Neural progenitor cell (in vitro differentiated cells): ENCODE measurements around the gene SERINC5. TPM values are rescaled to one million over a fixed set of nuclear protein-coding genes. Genes with fewer than 3 reads are reported as not detected.
"Not testable (repeated sequence)": the region's sequence is repeated elsewhere in the genome, so short reads cannot be mapped to it uniquely, and the experiment has no call there.

Source experiments
- DNase-seq: peaks from one replicate; pipeline ENCODE4 v3.0.0-alpha.2; 2016; ENCODE audit warnings: low spot score
- H2AFZ ChIP-seq: fragments of 200-600 bp; sonication (generic); replicated peaks from 2 replicates; pipeline ENCODE4 v1.6.1; 2016; ENCODE audit warnings: antibody characterized with exemption
- H3F3A ChIP-seq: fragments of 200-600 bp; sonication (generic); 2 replicates; pipeline ENCODE4 v1.6.1; 2016; ENCODE audit warnings: antibody characterized with exemption, low read depth
- H3K27ac ChIP-seq: fragments of 200-600 bp; sonication (generic); 2 replicates; pipeline ENCODE4 v1.5.1; 2016; ENCODE audit warnings: mild to moderate bottlenecking
- H3K27me3 ChIP-seq: fragments of 200-600 bp; sonication (generic); 2 replicates; pipeline ENCODE4 v1.6.1; 2016; ENCODE audit warnings: mild to moderate bottlenecking, moderate library complexity
- H3K36me3 ChIP-seq: fragments of 200-600 bp; sonication (generic); 2 replicates; pipeline ENCODE4 v1.5.1; 2016
- H3K4me1 ChIP-seq: fragments of 200-600 bp; sonication (generic); 2 replicates; pipeline ENCODE4 v1.6.1; 2016; ENCODE audit warnings: mixed run types
- H3K4me2 ChIP-seq: fragments of 200-600 bp; sonication (generic); 2 replicates; pipeline ENCODE4 v1.6.1; 2016
- H3K4me3 ChIP-seq: fragments of 200-600 bp; sonication (generic); 2 replicates; pipeline ENCODE4 v1.5.1; 2016
- H3K79me2 ChIP-seq: fragments of 200-600 bp; sonication (generic); 2 replicates; pipeline ENCODE4 v1.6.1; 2016; ENCODE audit warnings: low read depth
- H3K9ac ChIP-seq: fragments of 200-600 bp; sonication (generic); 2 replicates; pipeline ENCODE4 v1.6.1; 2016
- H3K9me3 ChIP-seq: fragments of 200-600 bp; sonication (generic); 2 replicates; pipeline ENCODE4 v1.5.1; 2016; ENCODE audit warnings: low read depth
- H4K20me1 ChIP-seq: fragments of 200-600 bp; sonication (generic); 2 replicates; pipeline ENCODE4 v1.6.1; 2016; ENCODE audit warnings: low read depth
- H3K27ac Mint-ChIP-seq: 3 replicates; pipeline ENCODE4 v1.8.0; 2021; ENCODE audit warnings: mixed read lengths
- H3K27me3 Mint-ChIP-seq: 2 replicates; pipeline ENCODE4 v1.8.0; 2022; ENCODE audit warnings: low read depth, mild to moderate bottlenecking, inconsistent platforms, moderate library complexity, mixed read lengths; ENCODE audit not compliant: insufficient read depth
- H3K36me3 Mint-ChIP-seq: 3 replicates; pipeline ENCODE4 v1.8.0; 2021; ENCODE audit warnings: mixed read lengths
- H3K4me1 Mint-ChIP-seq: 3 replicates; pipeline ENCODE4 v1.8.0; 2021; ENCODE audit warnings: mixed read lengths
- H3K4me3 Mint-ChIP-seq: 3 replicates; pipeline ENCODE4 v1.8.0; 2021; ENCODE audit warnings: mild to moderate bottlenecking, moderate library complexity, mixed read lengths
- H3K9me3 Mint-ChIP-seq: 3 replicates; pipeline ENCODE4 v1.8.0; 2020; ENCODE audit warnings: mixed read lengths
- CTCF ChIP-seq: fragments of 200-600 bp; sonication (generic); IDR thresholded peaks from 2 replicates; pipeline ENCODE4 v1.5.1; 2017; ENCODE audit warnings: antibody characterized with exemption, mild to moderate bottlenecking
- EZH2 ChIP-seq: fragments of 200-600 bp; sonication (generic); IDR thresholded peaks from 2 replicates; pipeline ENCODE4 v1.6.1; 2017; ENCODE audit warnings: antibody characterized with exemption, mild to moderate bottlenecking, moderate library complexity
- EZH2phosphoT487 ChIP-seq: fragments of 200-600 bp; sonication (generic); IDR thresholded peaks from 2 replicates; pipeline ENCODE4 v1.6.1; 2017; ENCODE audit warnings: antibody characterized with exemption
- total RNA-seq: library from RNA; depleted of rRNA; stranded (reverse); fragments of >200 nt; gene quantifications from 2 replicates; pipeline ENCODE4 v1.2.3, GENCODE V29; 2015; ENCODE audit warnings: low replicate concordance

The SERINC5 gene
- total RNA-seq, 1 donor from 2014 or later: 126 TPM

GRCh38 chr5:80275347-80275746 lies 19.5 kb upstream of the SERINC5 start:
- DNase-seq: peak; percentile 57
- Mint-ChIP-seq H3K36me3 (no peaks in the 10 kb centered on the region), H3K9me3 (no peaks in the 10 kb centered on the region), H3K4me3 (no peak overlapping the region), H3K27ac (no peak overlapping the region), H3K4me1 (no peaks in the 10 kb centered on the region), H3K27me3 (peaks cover 2% of the 10 kb centered on the region)
- no peak overlapping the region for H3K27ac ChIP-seq
- no peaks in the 10 kb centered on the region for H3K27me3 ChIP-seq
- H3K4me1 ChIP-seq: no peaks in the 10 kb centered on the region
- H3K4me2 ChIP-seq: no peak overlapping the region
- H3K9ac ChIP-seq: no peak overlapping the region
- no peaks in the 10 kb centered on the region for H3K9me3 ChIP-seq
- peaks cover 7% of the 10 kb centered on the region for H3F3A ChIP-seq
- no peaks in the 10 kb centered on the region for H4K20me1 ChIP-seq
- no peaks in the 10 kb centered on the region for H3K79me2 ChIP-seq
- TF ChIP-seq EZH2phosphoT487 (no peak), CTCF (peak; percentile 67)
- no peaks in the 10 kb centered on the region for H3K36me3 ChIP-seq
- no peak overlapping the region for H3K4me3 ChIP-seq
- no peak overlapping the region for H2AFZ ChIP-seq

GRCh38 chr5:80270543-80270942 lies 14.7 kb upstream of the SERINC5 start:
- not testable (repeated sequence) for H3K9me3 ChIP-seq, H3K27ac ChIP-seq, H3K27ac Mint-ChIP-seq, H3K36me3 Mint-ChIP-seq, H3K4me2 ChIP-seq, H3K9ac ChIP-seq, H3K4me1 Mint-ChIP-seq, H3K27me3 Mint-ChIP-seq, H3K4me3 Mint-ChIP-seq, H4K20me1 ChIP-seq, H3K79me2 ChIP-seq, H3K9me3 Mint-ChIP-seq, H3K27me3 ChIP-seq, H3K36me3 ChIP-seq, H3K4me3 ChIP-seq, DNase-seq, H2AFZ ChIP-seq
- H3K4me1 ChIP-seq: peaks cover 16% of the 10 kb centered on the region
- H3F3A ChIP-seq: peaks cover 35% of the 10 kb centered on the region

GRCh38 chr5:80269991-80270438 lies 14.2 kb upstream of the SERINC5 start:
- Histone ChIP-seq H2AFZ (no peak overlapping the region), H3K9ac (no peak overlapping the region), H3K4me1 (peaks cover 16% of the 10 kb centered on the region), H3K4me2 (no peak overlapping the region), H3K79me2 (no peaks in the 10 kb centered on the region), H4K20me1 (no peaks in the 10 kb centered on the region), H3K9me3 (no peaks in the 10 kb centered on the region), H3K27ac (no peak overlapping the region), H3K27me3 (no peaks in the 10 kb centered on the region), H3K36me3 (no peaks in the 10 kb centered on the region), H3F3A (peaks cover 35% of the 10 kb centered on the region), H3K4me3 (no peak overlapping the region)
- H3K27me3 Mint-ChIP-seq: peaks cover 2% of the 10 kb centered on the region
- no peak overlapping the region for H3K27ac Mint-ChIP-seq
- H3K4me1 Mint-ChIP-seq: peaks cover 9% of the 10 kb centered on the region
- H3K36me3 Mint-ChIP-seq: no peaks in the 10 kb centered on the region
- no peak for TF ChIP-seq EZH2
- no peak for TF ChIP-seq EZH2phosphoT487
- no peak for TF ChIP-seq CTCF
- DNase-seq: no peak
- no peak overlapping the region for H3K4me3 Mint-ChIP-seq
- no peaks in the 10 kb centered on the region for H3K9me3 Mint-ChIP-seq

GRCh38 chr5:80268916-80269315 lies 13.1 kb upstream of the SERINC5 start:
- Histone ChIP-seq H4K20me1 (no peaks in the 10 kb centered on the region), H3K4me2 (peak overlapping the region; percentile 43), H3K36me3 (no peaks in the 10 kb centered on the region), H3K27me3 (no peaks in the 10 kb centered on the region), H3K27ac (peak overlapping the region; percentile 69), H3K4me3 (no peak overlapping the region), H2AFZ (no peak overlapping the region), H3K4me1 (peaks cover 16% of the 10 kb centered on the region), H3K9ac (no peak overlapping the region), H3K9me3 (no peaks in the 10 kb centered on the region), H3F3A (peaks cover 35% of the 10 kb centered on the region), H3K79me2 (no peaks in the 10 kb centered on the region)
- H3K27ac Mint-ChIP-seq: peak overlapping the region; percentile 94
- no peaks in the 10 kb centered on the region for H3K36me3 Mint-ChIP-seq
- no peaks in the 10 kb centered on the region for H3K9me3 Mint-ChIP-seq
- no peak for TF ChIP-seq EZH2phosphoT487
- no peak for TF ChIP-seq CTCF
- H3K4me1 Mint-ChIP-seq: peaks cover 9% of the 10 kb centered on the region
- DNase-seq: peak; percentile 30
- H3K27me3 Mint-ChIP-seq: peaks cover 2% of the 10 kb centered on the region
- no peak overlapping the region for H3K4me3 Mint-ChIP-seq
